Islet precursor cell (in vitro differentiated cells): ENCODE measurements around the gene ARID3C.
"Not testable (repeated sequence)": the region's sequence is repeated elsewhere in the genome, so short reads cannot be mapped to it uniquely, and the experiment has no call there.

Experiments used
- DNase-seq: peaks from one replicate; pipeline ENCODE4 v3.0.0-alpha.2; 2018

ARID3C gene

GRCh38 chr9:34651876-34652601 is 23.2 kb upstream of the ARID3C start, which contains the start of gene IL11RA:
Gene IL11RA, plus strand, starts transcription at chr9:34652185. Its CDS starts 3,033 bp downstream, at chr9:34655218.
- DNase-seq, result peak; percentile 99

- no peak for DNase-seq
These were observed 22.5 kb upstream of the ARID3C start for GRCh38 chr9:34651321-34651720.

- DNase-seq, result no peak
These were observed 21.9 kb upstream of the ARID3C start for GRCh38 chr9:34650816-34651215.

GRCh38 chr9:34648673-34649072 is 19.8 kb upstream of the ARID3C start:
- no peak for DNase-seq

GRCh38 chr9:34647651-34648050 is 18.8 kb upstream of the ARID3C start:
- no peak for DNase-seq

- DNase-seq, result no peak
These were observed 18.2 kb upstream of the ARID3C start for GRCh38 chr9:34647084-34647403.

GRCh38 chr9:34646211-34647083 is 17.6 kb upstream of the ARID3C start, which contains the start of gene GALT:
Gene GALT, plus strand, starts transcription at chr9:34646675. Its CDS starts 30 bp downstream, at chr9:34646705.
- DNase-seq, result peak; percentile 98

GRCh38 chr9:34644766-34645314 is 16.0 kb upstream of the ARID3C start:
- DNase-seq, result no peak

- DNase-seq, result no peak
These were observed 13.8 kb upstream of the ARID3C start for GRCh38 chr9:34642679-34643078.

GRCh38 chr9:34639322-34639721 is 10.5 kb upstream of the ARID3C start:
- not testable (repeated sequence) for DNase-seq

- no peak for DNase-seq
These were observed 9.2 kb upstream of the ARID3C start for GRCh38 chr9:34638138-34638445.

GRCh38 chr9:34637356-34638137 is 8.7 kb upstream of the ARID3C start, which contains the start of gene SIGMAR1:
Gene SIGMAR1, minus strand, starts transcription at chr9:34637787. Its CDS starts 90 bp downstream, at chr9:34637697.
- peak; percentile 96 for DNase-seq

GRCh38 chr9:34636791-34637355 is 8.0 kb upstream of the ARID3C start:
- DNase-seq, result no peak

- DNase-seq, result no peak
These were observed 6.7 kb upstream of the ARID3C start for GRCh38 chr9:34635556-34635955.

GRCh38 chr9:34634551-34635248 is 5.8 kb upstream of the ARID3C start:
- DNase-seq, result no peak

GRCh38 chr9:34633851-34634550 is 5.1 kb upstream of the ARID3C start:
- peak; percentile 85 for DNase-seq

- no peak for DNase-seq
These were observed 4.3 kb upstream of the ARID3C start for GRCh38 chr9:34633166-34633565.

- DNase-seq, result no peak
These were observed 1.7 kb upstream of the ARID3C start for GRCh38 chr9:34630402-34631154.

- DNase-seq, result no peak
These were observed 584 bp upstream of the ARID3C start for GRCh38 chr9:34629491-34629808.
